MM.1S (cell line): Measurements from ENCODE around the gene LMX1B.

Experiments used
- CTCF ChIP-seq: fragments of 300-600 bp; sonication (generic); IDR thresholded peaks from 2 replicates; pipeline ENCODE4 v1.5.1; 2016; ENCODE audit warnings: antibody characterized with exemption, low read length, mixed read lengths
- EZH2 ChIP-seq: fragments of 300-600 bp; sonication (generic); optimal IDR thresholded peaks from 2 replicates; pipeline ENCODE3; 2017; ENCODE audit warnings: low read depth, mild to moderate bottlenecking, antibody characterized with exemption, low read length, mixed read lengths

GRCh38 chr9:126565336-126566128 is 48.2 kb upstream of the LMX1B start:
- TF ChIP-seq CTCF (no peak), EZH2 (no peak)
